Measurements from ENCODE around the gene MGAT5. TPM values are rescaled to one million over a fixed set of nuclear protein-coding genes. Genes with fewer than 3 reads are reported as not detected.

MGAT5 gene
- total RNA-seq, 6 donors from 2014 or later, result 25.3 to 65.5 (median 41.3) TPM

DNA sequence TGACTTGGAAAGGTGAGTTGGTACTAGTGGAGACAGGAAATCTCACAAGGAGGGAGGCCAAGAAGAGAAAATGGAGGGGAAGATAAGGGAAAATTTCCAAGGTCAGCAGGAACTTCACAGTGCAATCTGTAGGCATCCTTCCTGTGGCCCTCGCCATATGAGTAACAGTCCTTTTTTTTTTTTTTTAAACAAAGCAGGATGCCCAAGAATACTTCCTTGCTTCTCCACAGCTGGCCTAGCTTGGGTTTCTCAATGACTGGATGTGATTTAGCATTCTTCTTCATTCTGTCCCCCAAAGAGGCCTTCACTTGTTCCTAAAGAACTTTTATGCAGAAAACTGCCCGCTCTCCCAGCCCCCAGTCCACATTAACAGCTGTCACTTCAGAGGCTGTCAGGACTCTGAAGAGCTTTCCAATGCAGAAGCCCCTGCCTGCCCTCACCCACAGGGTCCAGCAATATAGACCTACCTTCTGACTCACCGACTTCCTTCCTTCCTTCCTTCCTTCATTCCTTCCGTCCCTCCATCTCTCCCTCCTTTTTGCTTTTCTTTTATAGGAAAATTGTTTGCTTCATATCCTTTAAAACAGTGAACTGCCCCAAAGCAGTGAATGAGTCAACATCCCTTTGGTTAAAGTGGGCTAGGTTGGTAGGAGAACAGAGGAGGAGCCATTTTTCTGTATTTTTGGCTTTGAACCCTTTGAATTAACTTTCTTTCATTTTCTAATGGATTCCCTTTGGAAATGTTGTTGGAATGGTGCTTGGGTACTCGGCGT is 172.0 kb downstream of the MGAT5 start:
- 80 to 86% methylated on average over 6 of the region's 6 CpGs for WGBS, 2 donors
- Histone ChIP-seq H3K27me3 (no peaks in the 10 kb centered on the region), H3K27ac (no peak overlapping the region), H3K9me3 (no peaks in the 10 kb centered on the region), H3K4me3 (no peak overlapping the region), H3K4me1 (no peaks in the 10 kb centered on the region), H3K36me3 (peaks cover 0 to 45% (median 5%) of the 10 kb centered on the region in 4 donors)
- DNase-seq, result no peak
- TF ChIP-seq, protein P1, sequence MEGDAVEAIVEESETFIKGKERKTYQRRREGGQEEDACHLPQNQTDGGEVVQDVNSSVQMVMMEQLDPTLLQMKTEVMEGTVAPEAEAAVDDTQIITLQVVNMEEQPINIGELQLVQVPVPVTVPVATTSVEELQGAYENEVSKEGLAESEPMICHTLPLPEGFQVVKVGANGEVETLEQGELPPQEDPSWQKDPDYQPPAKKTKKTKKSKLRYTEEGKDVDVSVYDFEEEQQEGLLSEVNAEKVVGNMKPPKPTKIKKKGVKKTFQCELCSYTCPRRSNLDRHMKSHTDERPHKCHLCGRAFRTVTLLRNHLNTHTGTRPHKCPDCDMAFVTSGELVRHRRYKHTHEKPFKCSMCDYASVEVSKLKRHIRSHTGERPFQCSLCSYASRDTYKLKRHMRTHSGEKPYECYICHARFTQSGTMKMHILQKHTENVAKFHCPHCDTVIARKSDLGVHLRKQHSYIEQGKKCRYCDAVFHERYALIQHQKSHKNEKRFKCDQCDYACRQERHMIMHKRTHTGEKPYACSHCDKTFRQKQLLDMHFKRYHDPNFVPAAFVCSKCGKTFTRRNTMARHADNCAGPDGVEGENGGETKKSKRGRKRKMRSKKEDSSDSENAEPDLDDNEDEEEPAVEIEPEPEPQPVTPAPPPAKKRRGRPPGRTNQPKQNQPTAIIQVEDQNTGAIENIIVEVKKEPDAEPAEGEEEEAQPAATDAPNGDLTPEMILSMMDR (IDR thresholded peaks at IDR 0.05), result no peak
- no peak for TF ChIP-seq POLR2A (IDR thresholded peaks at IDR 0.05)
- no peak for TF ChIP-seq POLR2AphosphoS5 (IDR thresholded peaks at IDR 0.05)
- TF ChIP-seq EP300 (IDR thresholded peaks at IDR 0.05), result no peak
- ATAC-seq (ENCODE audit: low FRiP score in 2 of 2), result no peak

DNA sequence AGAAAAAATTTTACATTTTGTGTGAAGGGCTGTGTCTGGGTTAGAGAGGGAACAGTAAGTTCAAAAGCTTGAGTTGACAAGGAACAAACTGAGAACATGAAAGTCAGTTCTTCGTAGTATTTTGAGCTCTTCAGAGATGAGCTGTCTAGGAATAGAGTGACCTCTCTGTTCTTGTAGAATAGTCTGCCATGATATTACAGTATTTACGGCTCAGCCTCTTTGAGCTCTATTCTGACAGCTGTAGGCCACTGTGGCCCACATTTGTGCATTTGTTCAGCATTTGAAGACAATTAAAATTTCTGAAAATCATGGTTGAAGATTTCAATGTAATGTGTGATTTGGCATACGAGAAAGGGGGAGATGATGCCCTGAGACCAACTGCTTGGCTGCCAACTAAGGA is 172.8 kb downstream of the MGAT5 start:
- TF ChIP-seq POLR2A (IDR thresholded peaks at IDR 0.05) (no peak), EP300 (IDR thresholded peaks at IDR 0.05) (no peak), POLR2AphosphoS5 (IDR thresholded peaks at IDR 0.05) (no peak)
- TF ChIP-seq, protein P1 (IDR thresholded peaks at IDR 0.05), result no peak
- Histone ChIP-seq H3K27me3 (no peaks in the 10 kb centered on the region), H3K4me1 (no peaks in the 10 kb centered on the region), H3K36me3 (peaks cover 0 to 50% (median 6%) of the 10 kb centered on the region in 4 donors), H3K4me3 (no peak overlapping the region), H3K9me3 (no peaks in the 10 kb centered on the region), H3K27ac (no peak overlapping the region)
- ATAC-seq (ENCODE audit: low FRiP score in 2 of 2), result no peak
- 88 to 91% methylated on average over 3 of the region's 3 CpGs for WGBS, 2 donors
- DNase-seq, result no peak

DNA sequence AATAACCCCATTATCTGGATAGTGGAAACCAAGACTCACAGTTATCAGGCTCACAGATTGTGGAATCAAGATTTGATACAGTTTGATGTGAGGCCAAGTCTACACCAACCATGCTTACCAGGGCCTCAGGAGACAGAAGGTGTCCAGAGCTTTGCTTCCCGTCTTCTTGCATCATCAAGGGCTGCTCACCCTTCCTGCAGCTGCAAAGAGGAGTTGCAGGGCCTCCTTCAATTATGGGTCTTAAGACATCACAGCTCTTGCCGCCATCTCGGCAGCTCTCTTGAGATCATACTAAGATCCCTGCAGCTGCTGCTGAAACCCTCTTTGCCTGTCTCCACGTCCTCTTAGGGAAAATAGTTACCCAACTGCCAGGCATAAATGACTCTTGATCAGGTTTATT is 176.0 kb downstream of the MGAT5 start:
- Histone ChIP-seq H3K27me3 (no peaks in the 10 kb centered on the region), H3K9me3 (no peaks in the 10 kb centered on the region), H3K27ac (no peak overlapping the region), H3K4me3 (no peak overlapping the region), H3K36me3 (peaks cover 0 to 40% (median 2%) of the 10 kb centered on the region in 4 donors), H3K4me1 (no peaks in the 10 kb centered on the region)
- DNase-seq (no peak), ATAC-seq (ENCODE audit: low FRiP score in 2 of 2) (no peak)
- WGBS, 2 donors, result 85% methylated on average over 4 of the region's 4 CpGs
- TF ChIP-seq POLR2A (IDR thresholded peaks at IDR 0.05) (no peak), EP300 (IDR thresholded peaks at IDR 0.05) (no peak), POLR2AphosphoS5 (IDR thresholded peaks at IDR 0.05) (no peak)
- TF ChIP-seq, protein P1 (IDR thresholded peaks at IDR 0.05), result no peak

DNA sequence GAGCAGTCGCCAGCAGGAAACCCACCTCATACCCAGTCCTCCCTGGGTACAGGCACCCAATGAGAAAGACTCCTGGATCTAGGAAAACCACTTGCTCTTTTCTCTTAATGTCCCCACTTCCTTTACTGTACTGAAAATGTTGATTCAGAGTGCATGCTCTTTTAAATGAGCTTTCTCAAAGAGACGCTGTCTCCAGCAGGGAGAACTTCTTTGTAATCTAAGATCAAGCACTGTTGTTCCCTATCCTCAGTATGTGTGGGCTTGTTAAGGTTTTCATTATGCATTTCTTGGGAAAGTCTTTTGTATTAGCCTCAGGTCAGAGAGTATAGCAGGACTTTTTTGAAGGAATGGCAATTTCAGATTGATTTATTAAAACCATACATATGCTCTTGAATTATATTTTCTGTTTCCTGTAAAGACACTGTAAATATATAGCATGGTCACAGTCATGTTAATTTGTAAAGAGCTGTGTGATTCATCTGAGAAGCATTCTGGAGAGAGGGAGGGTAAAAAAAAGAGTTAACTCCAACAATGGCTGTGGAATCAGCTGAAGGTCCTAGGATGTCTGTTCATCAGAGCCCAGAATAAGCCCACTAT is 178.1 kb downstream of the MGAT5 start:
- no peak overlapping the region for H3K4me3 ChIP-seq
- H3K27me3 ChIP-seq, result no peaks in the 10 kb centered on the region
- H3K27ac ChIP-seq, result no peak overlapping the region
- TF ChIP-seq EP300 (IDR thresholded peaks at IDR 0.05) (no peak), POLR2AphosphoS5 (IDR thresholded peaks at IDR 0.05) (no peak)
- no peaks in the 10 kb centered on the region for H3K4me1 ChIP-seq
- no peak for DNase-seq
- no peaks in the 10 kb centered on the region for H3K9me3 ChIP-seq
- 91 to 100% methylated on average over 2 of the region's 2 CpGs for WGBS, 2 donors
- no peak for ATAC-seq (ENCODE audit: low FRiP score in 2 of 2)
- H3K36me3 ChIP-seq, result peaks cover 0 to 49% (median 2%) of the 10 kb centered on the region in 4 donors

DNA sequence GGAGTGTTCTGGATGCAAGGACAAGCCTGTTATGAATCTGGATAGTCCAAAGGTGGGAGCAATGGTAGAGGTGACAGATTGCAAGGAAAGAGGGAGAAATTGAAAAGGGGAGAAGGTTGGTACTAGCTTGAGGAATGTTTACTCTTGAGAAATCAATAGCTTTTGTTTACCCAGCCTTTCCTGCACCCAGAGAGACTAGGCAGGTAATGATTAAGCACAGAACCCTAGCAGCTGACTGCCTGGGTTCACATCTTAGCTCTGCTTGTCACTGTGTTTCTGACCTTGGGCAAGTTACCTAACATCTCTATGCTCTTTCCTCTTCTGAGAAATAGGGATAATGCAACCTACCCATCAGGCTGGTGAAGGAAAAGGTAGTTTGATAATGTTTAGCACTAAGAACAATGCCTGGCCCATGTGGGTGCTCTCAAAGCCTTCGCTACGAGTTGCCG is 178.6 kb downstream of the MGAT5 start:
- no peak overlapping the region for H3K27ac ChIP-seq
- 79 to 97% methylated on average over 3 of the region's 3 CpGs for WGBS, 2 donors
- TF ChIP-seq POLR2A (IDR thresholded peaks at IDR 0.05) (no peak), POLR2AphosphoS5 (IDR thresholded peaks at IDR 0.05) (no peak), EP300 (IDR thresholded peaks at IDR 0.05) (no peak)
- TF ChIP-seq, protein P1 (IDR thresholded peaks at IDR 0.05), result no peak
- DNase-seq (no peak), ATAC-seq (ENCODE audit: low FRiP score in 2 of 2) (no peak)
- no peaks in the 10 kb centered on the region for H3K9me3 ChIP-seq
- H3K4me1 ChIP-seq, result no peaks in the 10 kb centered on the region
- peaks cover 0 to 48% (median 2%) of the 10 kb centered on the region in 4 donors for H3K36me3 ChIP-seq
- H3K4me3 ChIP-seq, result no peak overlapping the region
- H3K27me3 ChIP-seq, result no peaks in the 10 kb centered on the region
